GM15510 (cell line): Measurements from ENCODE around the gene RYR3.

Experiments
- POLR2A ChIP-seq: IDR thresholded peaks from 3 replicates; pipeline ENCODE4 v1.6.1; 2011; ENCODE audit warnings: borderline replicate concordance; ENCODE audit not compliant: insufficient read length; ENCODE audit errors: extremely low read depth

Gene RYR3

GRCh38 chr15:33675246-33675645, 364.5 kb downstream of the RYR3 start:
- TF ChIP-seq POLR2A, result no peak

DNA sequence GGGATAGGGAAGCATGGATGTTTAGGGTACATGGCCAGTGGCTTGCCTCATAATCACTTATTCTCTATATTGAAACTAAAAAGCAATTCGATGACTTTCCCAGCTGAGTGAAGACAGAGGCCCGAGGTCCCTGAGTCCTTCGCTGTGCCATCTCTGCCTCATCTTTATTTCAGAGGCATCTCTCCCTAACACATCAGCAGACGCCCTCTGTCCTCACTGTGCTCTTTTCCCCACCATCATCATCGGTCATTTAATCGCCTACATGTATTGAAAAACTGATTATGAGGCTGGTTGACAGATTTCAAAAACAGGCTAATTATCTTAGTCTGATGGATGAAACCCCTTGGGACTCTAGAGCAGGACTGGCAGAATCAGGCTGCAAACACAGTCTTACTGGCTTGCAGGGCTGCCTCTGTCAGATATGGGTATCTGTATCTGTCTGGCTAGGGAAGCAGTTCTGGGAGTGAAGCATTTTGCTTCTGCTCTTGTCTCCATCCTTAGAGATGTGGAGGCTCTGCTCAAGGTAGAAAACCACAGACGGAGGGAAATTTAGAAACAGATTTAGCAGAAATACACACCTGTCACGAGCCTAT, 366.6 kb downstream of the RYR3 start:
- no peak for TF ChIP-seq POLR2A

DNA sequence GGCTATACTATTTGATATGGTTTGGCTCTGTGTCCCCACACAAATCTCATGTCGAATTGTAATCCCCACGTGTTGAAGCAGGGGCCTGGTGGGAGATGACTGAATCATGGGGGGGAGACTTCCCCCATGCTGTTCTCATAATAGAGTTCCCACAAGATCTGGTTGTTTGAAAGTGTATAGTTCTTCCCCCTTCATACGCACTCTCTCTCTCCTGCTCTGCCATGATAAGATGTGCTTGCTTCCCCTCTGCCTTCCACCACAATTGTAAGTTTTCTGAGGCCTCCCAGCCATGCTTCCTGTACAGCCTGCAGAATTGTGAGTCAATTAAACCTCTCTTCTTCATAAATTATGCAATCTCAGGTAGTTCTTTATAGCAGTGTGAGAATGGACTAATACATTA, 367.4 kb downstream of the RYR3 start:
- no peak for TF ChIP-seq POLR2A

DNA sequence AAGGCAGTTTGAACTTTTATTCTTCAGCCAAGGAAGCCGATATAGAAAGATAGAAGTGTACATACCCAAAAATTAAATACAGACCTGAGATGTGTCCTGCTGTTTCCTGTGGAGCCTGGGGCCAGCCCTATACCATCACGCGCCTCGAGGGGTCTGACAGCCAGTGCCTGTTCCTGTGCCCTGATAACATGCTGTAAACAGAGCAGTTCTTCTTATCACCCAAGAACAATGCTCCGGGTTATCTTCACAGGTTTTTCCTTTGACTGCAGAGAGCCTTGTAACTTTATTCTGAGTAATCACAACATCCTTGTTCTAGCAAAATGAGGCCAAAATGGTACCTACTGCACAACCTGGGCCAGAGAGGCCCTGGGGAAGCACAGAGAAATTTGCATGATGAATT, 367.8 kb downstream of the RYR3 start:
- TF ChIP-seq POLR2A, result no peak

GRCh38 chr15:33679061-33679460, 368.3 kb downstream of the RYR3 start:
- TF ChIP-seq POLR2A, result no peak

GRCh38 chr15:33680336-33680735, 369.6 kb downstream of the RYR3 start:
- TF ChIP-seq POLR2A, result no peak

DNA sequence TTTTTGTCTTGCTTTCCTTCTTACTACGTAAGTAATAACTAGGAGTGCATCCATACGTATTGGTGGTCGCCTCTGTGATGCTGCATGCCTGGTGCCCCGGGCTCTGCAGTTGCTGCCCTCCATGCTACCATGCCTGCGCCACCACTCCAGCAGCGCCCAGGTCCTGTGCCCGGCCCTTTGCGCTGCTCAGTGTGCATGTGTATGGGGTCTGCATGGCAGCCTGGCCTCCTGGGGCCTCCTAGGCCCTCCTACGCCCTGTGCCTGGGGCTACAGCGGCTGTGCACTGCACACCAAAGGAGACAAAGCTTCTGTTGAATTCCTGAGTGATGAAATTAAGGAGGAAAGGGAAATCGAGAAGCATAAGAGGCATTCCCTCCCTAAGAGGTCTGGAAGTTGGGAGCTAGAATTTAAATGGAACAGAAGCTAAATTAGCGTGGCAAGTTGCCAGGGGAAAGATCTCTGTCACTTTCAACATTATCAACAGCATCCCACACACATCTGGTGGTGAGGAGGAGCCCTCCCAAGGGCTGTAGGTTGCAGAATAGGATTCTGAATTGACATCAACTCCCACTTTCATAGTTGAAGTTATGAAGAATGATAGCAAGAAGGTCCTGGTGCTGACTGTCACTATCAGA, 382.5 kb downstream of the RYR3 start:
- no peak for TF ChIP-seq POLR2A

GRCh38 chr15:33698126-33698525, 387.4 kb downstream of the RYR3 start:
- no peak for TF ChIP-seq POLR2A

GRCh38 chr15:33699145-33699544, 388.4 kb downstream of the RYR3 start:
- no peak for TF ChIP-seq POLR2A

GRCh38 chr15:33699691-33700447, 389.1 kb downstream of the RYR3 start:
- TF ChIP-seq POLR2A, result no peak

GRCh38 chr15:33700695-33701303, 390.0 kb downstream of the RYR3 start:
- TF ChIP-seq POLR2A, result no peak

- TF ChIP-seq POLR2A, result no peak
Measured at GRCh38 chr15:33701304-33701696, 390.5 kb downstream of the RYR3 start.

- TF ChIP-seq POLR2A, result no peak
Measured at GRCh38 chr15:33706173-33706572, 395.4 kb downstream of the RYR3 start.

GRCh38 chr15:33710748-33711147, 400.0 kb downstream of the RYR3 start:
- TF ChIP-seq POLR2A, result no peak

GRCh38 chr15:33716025-33716424, 405.3 kb downstream of the RYR3 start:
- no peak for TF ChIP-seq POLR2A
